Activated naive CD8-positive, alpha-beta T cell treated with anti-CD3 and anti-CD28 coated beads for 36 hours (primary cell): Measurements from ENCODE around the gene TM9SF3. TPM values are rescaled to one million over a fixed set of nuclear protein-coding genes. Genes with fewer than 3 reads are reported as not detected.
"Not testable (repeated sequence)": the region's sequence is repeated elsewhere in the genome, so short reads cannot be mapped to it uniquely, and the experiment has no call there.

Experiments used
- DNase-seq: peaks from one replicate; pipeline ENCODE4 v3.0.0; 2021
- H3K27ac Mint-ChIP-seq: one replicate; pipeline ENCODE4 v1.8.0; 2022; ENCODE audit warnings: mild to moderate bottlenecking, moderate library complexity, mixed read lengths
- H3K27me3 Mint-ChIP-seq: one replicate; pipeline ENCODE4 v1.8.0; 2022; ENCODE audit warnings: mild to moderate bottlenecking, mixed read lengths
- H3K36me3 Mint-ChIP-seq: one replicate; pipeline ENCODE4 v1.8.0; 2021; ENCODE audit warnings: mild to moderate bottlenecking, mixed read lengths
- H3K4me1 Mint-ChIP-seq: one replicate; pipeline ENCODE4 v1.8.0; 2021; ENCODE audit warnings: mixed read lengths
- H3K4me3 Mint-ChIP-seq: one replicate; pipeline ENCODE4 v1.8.0; 2022; ENCODE audit warnings: mild to moderate bottlenecking, moderate library complexity, mixed read lengths
- H3K9me3 Mint-ChIP-seq: one replicate; pipeline ENCODE4 v1.8.0; 2022; ENCODE audit warnings: mixed read lengths
- total RNA-seq, 2 experiments: library from RNA; stranded (reverse); gene quantifications; one replicate each; pipeline ENCODE4 v1.2.3, GENCODE V29; 2021

Gene TM9SF3
- total RNA-seq, 2 experiments from 2014 or later, result 85.3 to 86.7 TPM

DNA sequence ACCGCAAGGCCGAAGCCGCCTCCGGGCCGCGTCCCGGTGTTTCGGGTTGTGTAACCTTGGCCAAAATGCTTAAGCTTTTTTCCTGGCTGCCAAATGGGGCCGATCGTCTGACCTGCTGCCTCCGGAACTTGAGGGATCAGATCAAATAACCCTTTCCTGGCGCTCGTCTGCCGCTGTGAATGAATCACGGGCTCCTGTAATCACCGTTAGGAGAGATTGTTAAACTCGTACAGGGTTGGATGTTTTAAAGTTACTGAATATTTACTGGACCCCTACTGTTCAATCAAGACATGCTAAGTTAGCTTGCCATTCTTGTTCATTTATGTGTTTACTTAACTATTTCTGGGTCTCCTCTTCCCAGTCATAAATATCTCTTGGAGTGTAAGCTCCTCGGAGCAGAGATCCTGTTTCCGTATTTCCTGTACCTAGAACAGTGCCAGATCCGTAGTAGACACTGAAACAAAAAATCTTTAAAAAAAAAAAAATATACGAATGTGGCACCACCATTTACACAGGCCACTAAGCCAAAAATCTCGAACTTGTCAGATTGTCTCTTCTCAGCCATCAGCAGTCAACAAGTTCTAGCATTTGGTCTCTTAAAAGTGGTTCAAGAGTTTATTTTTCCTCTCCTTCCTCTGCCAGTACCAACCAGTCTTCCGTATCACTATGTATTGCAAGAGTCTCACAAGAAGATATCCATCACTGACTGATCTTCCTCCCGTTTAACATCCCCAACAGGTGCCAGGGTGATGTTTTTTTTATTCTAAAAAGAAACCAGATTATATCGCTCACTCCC is 650 bp upstream of the TM9SF3 start:
- DNase-seq, result no peak
- H3K27me3 Mint-ChIP-seq, result no peaks in the 10 kb centered on the region
- no peaks in the 10 kb centered on the region for H3K9me3 Mint-ChIP-seq
- H3K27ac Mint-ChIP-seq, result no peak overlapping the region
- H3K4me1 Mint-ChIP-seq, result peaks cover 24% of the 10 kb centered on the region
- peak overlapping the region; percentile 85 for H3K4me3 Mint-ChIP-seq
- peaks cover 12% of the 10 kb centered on the region for H3K36me3 Mint-ChIP-seq

DNA sequence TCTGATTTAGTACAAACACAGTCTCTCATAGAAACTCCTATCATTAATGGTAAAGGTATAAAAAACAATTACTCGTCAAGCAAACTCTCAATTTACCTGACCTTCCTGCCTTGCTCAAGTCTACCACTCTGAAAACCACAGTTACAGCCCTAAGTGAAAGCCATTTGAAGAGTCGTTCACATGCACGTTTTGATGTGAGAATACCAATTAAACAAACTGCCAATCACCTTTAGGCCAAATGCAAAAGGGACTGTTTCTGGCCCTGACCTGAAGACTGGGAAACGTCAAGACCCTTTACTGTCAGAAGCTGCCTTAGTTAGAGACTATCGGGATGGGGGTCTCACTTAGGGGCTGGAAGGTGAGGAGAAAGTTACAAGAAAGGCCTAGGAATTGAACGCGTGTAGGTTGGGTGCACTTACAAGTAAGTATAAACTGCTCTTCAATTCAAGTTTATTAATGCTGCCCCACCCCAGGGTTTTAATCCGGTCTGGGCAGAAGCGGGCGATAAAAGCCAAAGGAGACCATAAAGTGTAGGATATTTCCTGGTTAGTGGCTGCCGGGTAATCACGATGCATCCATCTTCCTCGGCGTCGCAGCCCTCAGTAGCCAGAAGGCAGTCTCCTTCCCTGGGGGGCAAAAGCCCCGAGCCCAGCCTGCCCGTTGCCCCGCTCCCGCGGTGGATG is 935 bp downstream of the TM9SF3 start:
- DNase-seq, result no peak
- no peaks in the 10 kb centered on the region for H3K9me3 Mint-ChIP-seq
- H3K27me3 Mint-ChIP-seq, result no peaks in the 10 kb centered on the region
- peak overlapping the region; percentile 92 for H3K27ac Mint-ChIP-seq
- peak overlapping the region; percentile 92 for H3K4me3 Mint-ChIP-seq
- peaks cover 12% of the 10 kb centered on the region for H3K36me3 Mint-ChIP-seq
- H3K4me1 Mint-ChIP-seq, result peaks cover 31% of the 10 kb centered on the region

DNA sequence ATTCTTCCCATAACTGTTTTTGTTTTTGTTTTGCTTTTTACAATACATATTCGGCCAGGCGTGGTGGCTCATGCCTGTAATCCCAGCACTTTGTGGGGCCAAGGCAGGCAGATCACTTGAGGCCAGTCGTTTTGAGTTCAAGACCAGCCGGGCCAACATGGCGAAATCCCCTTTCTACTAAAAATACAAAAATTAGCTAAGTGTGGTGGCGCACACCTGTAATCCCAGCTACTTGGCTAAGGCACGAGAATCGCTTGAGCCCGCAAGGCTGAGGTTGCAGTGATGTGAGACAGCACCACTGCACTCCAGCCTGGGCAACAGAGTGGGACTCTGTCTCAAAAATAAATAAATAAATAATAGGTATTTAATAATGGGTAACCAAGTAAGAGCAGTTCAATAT is 2.3 kb downstream of the TM9SF3 start:
- Mint-ChIP-seq H3K4me3 (no peak overlapping the region), H3K9me3 (peaks cover 1% of the 10 kb centered on the region), H3K27ac (no peak overlapping the region), H3K27me3 (no peaks in the 10 kb centered on the region), H3K4me1 (peaks cover 39% of the 10 kb centered on the region), H3K36me3 (peaks cover 22% of the 10 kb centered on the region)
- DNase-seq, result no peak

DNA sequence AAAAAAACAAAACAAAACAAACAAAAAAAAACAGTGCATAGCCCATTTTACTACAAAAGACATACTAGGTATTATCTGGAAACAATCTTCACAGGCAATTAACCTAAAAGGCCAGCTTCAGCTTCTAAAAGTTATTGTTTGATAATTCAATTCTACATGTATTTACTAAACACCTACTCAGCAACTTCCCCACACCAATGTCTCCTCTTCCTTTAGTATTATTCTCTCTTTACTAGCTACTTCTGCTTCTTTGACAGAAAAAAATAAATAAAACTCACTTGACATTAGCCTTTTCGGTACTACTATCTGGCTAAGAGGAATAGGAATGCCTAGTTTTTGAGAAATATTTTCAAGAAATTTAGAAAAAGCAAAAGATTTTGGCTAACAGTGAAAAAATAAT is 2.8 kb downstream of the TM9SF3 start:
- H3K4me3 Mint-ChIP-seq, result no peak overlapping the region
- peaks cover 1% of the 10 kb centered on the region for H3K9me3 Mint-ChIP-seq
- H3K36me3 Mint-ChIP-seq, result peaks cover 22% of the 10 kb centered on the region
- no peak overlapping the region for H3K27ac Mint-ChIP-seq
- no peaks in the 10 kb centered on the region for H3K27me3 Mint-ChIP-seq
- no peak for DNase-seq
- H3K4me1 Mint-ChIP-seq, result peaks cover 40% of the 10 kb centered on the region

- peaks cover 30% of the 10 kb centered on the region for H3K36me3 Mint-ChIP-seq
- H3K4me3 Mint-ChIP-seq, result no peak overlapping the region
Observed at GRCh38 chr10:96579133-96579532, 7.7 kb downstream of the TM9SF3 start.

GRCh38 chr10:96578633-96579032 is 8.2 kb downstream of the TM9SF3 start:
- Mint-ChIP-seq H3K36me3 (peaks cover 34% of the 10 kb centered on the region), H3K4me1 (peaks cover 59% of the 10 kb centered on the region), H3K27me3 (no peaks in the 10 kb centered on the region), H3K27ac (no peak overlapping the region), H3K4me3 (no peak overlapping the region), H3K9me3 (peaks cover 1% of the 10 kb centered on the region)
- no peak for DNase-seq

More at GRCh38 chr10:96579133-96579532, 7.7 kb downstream of the TM9SF3 start:
- no peak overlapping the region for H3K27ac Mint-ChIP-seq
- H3K4me1 Mint-ChIP-seq, result peaks cover 62% of the 10 kb centered on the region
- DNase-seq, result no peak
- H3K9me3 Mint-ChIP-seq, result peaks cover 1% of the 10 kb centered on the region
- no peaks in the 10 kb centered on the region for H3K27me3 Mint-ChIP-seq

DNA sequence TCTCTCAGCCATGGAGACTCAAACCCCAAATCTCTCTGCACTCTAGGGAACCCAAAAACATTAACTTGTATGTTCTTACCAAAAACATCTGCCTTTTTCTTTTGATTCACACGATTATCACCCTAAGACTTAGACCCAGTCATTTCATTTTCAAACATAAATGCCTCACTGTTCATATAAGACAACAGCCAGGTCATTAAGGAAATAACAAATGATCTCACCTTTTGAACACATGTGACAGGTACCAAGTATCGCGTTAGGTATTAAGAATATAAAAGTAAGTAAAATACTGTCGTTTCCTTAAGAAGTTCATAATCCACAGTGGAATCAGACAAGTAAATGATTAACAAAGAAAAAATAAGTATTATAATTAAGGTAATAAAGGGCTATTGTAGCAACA is 8.8 kb downstream of the TM9SF3 start:
- Mint-ChIP-seq H3K9me3 (peaks cover 1% of the 10 kb centered on the region), H3K4me3 (no peak overlapping the region), H3K4me1 (peaks cover 55% of the 10 kb centered on the region), H3K27me3 (no peaks in the 10 kb centered on the region), H3K27ac (no peak overlapping the region), H3K36me3 (peaks cover 37% of the 10 kb centered on the region)
- DNase-seq, result no peak

DNA sequence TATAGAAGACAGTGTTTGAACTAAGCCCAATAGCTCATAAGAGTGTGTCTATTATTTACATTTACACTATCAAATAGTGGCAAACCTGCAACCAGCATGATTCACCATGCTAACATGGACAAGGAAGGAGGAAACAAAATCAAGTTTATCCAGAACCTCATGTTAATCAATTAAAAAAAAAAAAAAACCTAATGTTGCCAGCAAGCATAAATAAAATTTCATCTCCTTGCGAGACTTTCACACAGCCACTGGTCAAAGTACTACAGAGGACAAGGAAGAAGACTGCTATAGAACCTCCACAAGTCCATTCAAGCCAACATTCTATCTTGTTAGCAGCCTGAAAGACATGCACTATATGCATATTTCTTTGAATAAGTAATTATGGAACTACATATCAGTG is 9.7 kb downstream of the TM9SF3 start:
- H3K9me3 Mint-ChIP-seq, result peaks cover 1% of the 10 kb centered on the region
- H3K4me1 Mint-ChIP-seq, result peaks cover 57% of the 10 kb centered on the region
- H3K27ac Mint-ChIP-seq, result no peak overlapping the region
- no peak overlapping the region for H3K4me3 Mint-ChIP-seq
- H3K36me3 Mint-ChIP-seq, result peaks cover 43% of the 10 kb centered on the region
- H3K27me3 Mint-ChIP-seq, result no peaks in the 10 kb centered on the region
- no peak for DNase-seq

DNA sequence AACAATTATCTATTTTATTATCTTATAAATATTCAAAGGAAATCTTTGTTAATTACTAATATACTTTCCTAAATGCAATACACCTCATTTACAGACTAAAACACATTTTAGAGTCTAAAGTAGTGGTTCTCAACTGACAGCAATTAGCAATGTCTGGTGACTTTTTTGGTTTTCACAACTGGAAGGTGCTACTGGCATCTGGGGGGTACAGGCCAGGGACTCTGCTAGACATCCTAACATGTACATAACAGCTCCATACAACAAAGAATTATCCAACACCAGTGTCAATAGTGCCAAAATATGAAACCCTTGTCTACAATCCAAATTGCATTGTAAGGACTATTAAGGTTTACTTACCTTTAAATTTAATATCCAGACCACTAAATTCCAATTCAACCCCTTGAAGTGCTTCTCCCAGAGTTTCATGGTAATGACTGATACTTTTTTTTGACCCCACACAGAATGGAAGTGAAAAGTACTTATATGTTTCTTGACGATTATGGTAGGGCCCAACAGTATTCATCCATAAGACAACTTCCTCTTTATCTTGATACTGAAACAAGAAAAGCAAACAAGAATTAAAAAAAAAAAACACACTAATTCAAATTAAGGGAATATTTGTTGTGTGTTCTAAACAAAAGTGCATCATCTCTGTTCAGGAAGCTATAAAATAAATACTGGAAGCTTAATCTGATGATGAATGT is 10.4 kb downstream of the TM9SF3 start:
- no peak overlapping the region for H3K4me3 Mint-ChIP-seq
- peaks cover 57% of the 10 kb centered on the region for H3K4me1 Mint-ChIP-seq
- no peaks in the 10 kb centered on the region for H3K27me3 Mint-ChIP-seq
- H3K27ac Mint-ChIP-seq, result no peak overlapping the region
- DNase-seq, result no peak
- peaks cover 43% of the 10 kb centered on the region for H3K36me3 Mint-ChIP-seq
- H3K9me3 Mint-ChIP-seq, result peaks cover 1% of the 10 kb centered on the region

GRCh38 chr10:96574564-96574963 is 12.2 kb downstream of the TM9SF3 start:
- not testable (repeated sequence) for H3K9me3 Mint-ChIP-seq, H3K27ac Mint-ChIP-seq, H3K4me3 Mint-ChIP-seq, DNase-seq, H3K27me3 Mint-ChIP-seq
- Mint-ChIP-seq H3K4me1 (peaks cover 49% of the 10 kb centered on the region), H3K36me3 (peaks cover 33% of the 10 kb centered on the region)

- no peak overlapping the region for H3K4me3 Mint-ChIP-seq
- H3K27me3 Mint-ChIP-seq, result no peaks in the 10 kb centered on the region
- no peak overlapping the region for H3K27ac Mint-ChIP-seq
- no peaks in the 10 kb centered on the region for H3K9me3 Mint-ChIP-seq
- H3K4me1 Mint-ChIP-seq, result peaks cover 52% of the 10 kb centered on the region
- no peak for DNase-seq
- peaks cover 36% of the 10 kb centered on the region for H3K36me3 Mint-ChIP-seq
Observed at GRCh38 chr10:96573036-96573435, 13.8 kb downstream of the TM9SF3 start.

- DNase-seq, result no peak
- peaks cover 44% of the 10 kb centered on the region for H3K4me1 Mint-ChIP-seq
- no peaks in the 10 kb centered on the region for H3K27me3 Mint-ChIP-seq
- H3K9me3 Mint-ChIP-seq, result no peaks in the 10 kb centered on the region
- peaks cover 37% of the 10 kb centered on the region for H3K36me3 Mint-ChIP-seq
- H3K27ac Mint-ChIP-seq, result no peak overlapping the region
- no peak overlapping the region for H3K4me3 Mint-ChIP-seq
Observed at GRCh38 chr10:96570983-96571964, 15.5 kb downstream of the TM9SF3 start.

DNA sequence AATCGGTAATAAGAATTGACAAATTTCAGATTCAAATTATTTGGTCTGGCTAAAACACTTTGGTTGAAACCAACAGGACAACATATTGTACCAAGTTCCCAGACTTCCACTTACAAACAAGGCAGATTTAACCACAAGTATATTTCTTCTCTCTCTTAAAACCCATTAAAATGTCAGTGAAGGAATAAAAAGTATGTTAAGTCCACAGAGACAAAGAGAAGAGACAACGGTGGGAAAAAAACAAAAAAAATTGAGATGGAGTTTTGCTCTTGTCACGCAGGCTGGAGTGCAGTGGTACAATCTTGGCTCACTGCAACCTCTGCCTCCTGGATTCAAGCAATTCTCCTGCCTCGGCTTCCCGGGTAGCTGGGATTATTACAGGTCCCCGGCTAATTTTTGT is 16.3 kb downstream of the TM9SF3 start:
- Mint-ChIP-seq H3K4me3 (no peak overlapping the region), H3K27ac (no peak overlapping the region), H3K9me3 (no peaks in the 10 kb centered on the region), H3K4me1 (peaks cover 49% of the 10 kb centered on the region), H3K27me3 (no peaks in the 10 kb centered on the region), H3K36me3 (peaks cover 34% of the 10 kb centered on the region)
- no peak for DNase-seq

- no peak overlapping the region for H3K4me3 Mint-ChIP-seq
- H3K36me3 Mint-ChIP-seq, result peaks cover 18% of the 10 kb centered on the region
- no peaks in the 10 kb centered on the region for H3K27me3 Mint-ChIP-seq
- no peak overlapping the region for H3K27ac Mint-ChIP-seq
- peaks cover 44% of the 10 kb centered on the region for H3K4me1 Mint-ChIP-seq
- H3K9me3 Mint-ChIP-seq, result no peaks in the 10 kb centered on the region
- no peak for DNase-seq
Observed at GRCh38 chr10:96568402-96568801, 18.4 kb downstream of the TM9SF3 start.
